CD4-positive, alpha-beta T cell treated with Interleukin-6 at 100 ng/mL for 8 hours (primary cell): Measurements from ENCODE around the gene RNF213.

ENCODE experiments used
- DNase-seq: peaks from one replicate; pipeline ENCODE4 v3.0.0-alpha.2; 2020; ENCODE audit warnings: mixed read lengths, low spot score

Gene RNF213

DNA sequence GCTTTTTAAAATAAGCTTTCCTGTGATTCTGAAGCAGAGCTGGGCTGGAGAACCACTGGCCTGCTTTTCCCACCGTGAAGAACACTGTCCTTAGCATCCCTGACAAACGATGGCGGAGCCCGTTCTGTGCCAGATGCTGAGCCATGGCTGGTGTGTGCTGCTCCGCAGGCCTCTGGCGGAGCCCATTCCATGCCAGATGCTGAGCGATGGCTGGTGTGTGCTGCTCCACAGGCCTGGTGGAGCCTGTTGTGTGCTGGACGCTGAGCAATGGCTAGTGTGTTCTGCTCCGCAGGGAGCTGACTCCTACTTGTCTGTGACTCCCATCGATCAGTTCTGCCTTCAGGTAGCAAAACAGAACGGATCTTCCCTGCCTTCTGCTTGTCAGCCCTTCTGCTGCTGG is 158.6 kb downstream of the RNF213 start:
- DNase-seq = no peak

DNA sequence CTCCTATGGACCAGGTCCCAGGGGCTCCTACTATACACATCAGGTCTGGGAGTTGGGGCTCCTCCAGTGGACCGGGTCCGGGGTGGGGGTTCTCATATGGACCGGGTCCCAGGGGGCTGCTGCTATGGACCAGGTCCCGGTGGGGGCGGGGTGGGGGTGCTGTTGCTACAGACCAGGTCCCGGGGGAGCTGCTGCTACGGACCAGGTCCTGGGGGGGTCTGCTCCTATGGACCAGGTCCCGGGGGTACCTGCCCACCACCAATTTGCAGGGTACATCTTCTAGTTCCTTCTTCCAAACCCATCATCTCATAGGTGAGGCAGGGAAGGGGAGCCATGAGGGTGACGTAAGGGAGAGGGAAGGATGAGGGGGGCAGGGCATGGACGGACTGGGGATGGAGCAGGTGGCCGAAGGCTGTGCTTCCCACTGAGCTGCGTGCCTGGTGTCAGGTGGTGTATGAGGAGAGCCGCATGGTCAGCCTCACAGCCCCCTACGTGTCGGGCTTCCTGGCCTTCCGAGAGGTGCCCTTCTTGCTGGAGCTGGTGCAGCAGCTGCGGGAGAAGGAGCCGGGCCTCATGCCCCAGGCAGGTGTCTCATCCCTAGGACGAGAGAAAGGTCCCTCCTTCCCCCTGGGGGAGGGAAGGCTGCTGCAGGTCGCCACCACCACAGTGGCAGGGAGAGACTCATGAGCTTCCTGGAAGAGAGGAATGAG is 160.9 kb downstream of the RNF213 start:
- DNase-seq = no peak

DNA sequence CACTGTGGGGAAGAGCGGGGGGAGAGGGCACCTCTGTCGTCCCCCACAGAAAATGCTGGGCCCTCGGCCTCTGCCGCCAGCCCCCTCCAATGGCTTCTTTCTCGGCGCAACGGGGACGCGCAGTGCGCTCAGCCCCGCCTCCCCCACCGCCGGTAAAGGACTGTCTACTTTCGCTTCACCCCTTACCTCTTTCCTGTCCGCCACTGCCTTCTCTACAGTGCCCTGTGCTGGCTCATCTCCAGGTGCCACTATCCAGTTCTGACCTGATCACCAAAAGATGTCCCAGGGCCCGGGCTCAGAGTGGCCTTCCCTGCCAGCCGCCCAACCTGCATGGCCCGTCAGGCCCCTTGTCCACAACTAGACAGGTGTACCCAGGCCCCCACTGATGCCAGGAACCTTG is 161.6 kb downstream of the RNF213 start:
- DNase-seq = no peak

DNA sequence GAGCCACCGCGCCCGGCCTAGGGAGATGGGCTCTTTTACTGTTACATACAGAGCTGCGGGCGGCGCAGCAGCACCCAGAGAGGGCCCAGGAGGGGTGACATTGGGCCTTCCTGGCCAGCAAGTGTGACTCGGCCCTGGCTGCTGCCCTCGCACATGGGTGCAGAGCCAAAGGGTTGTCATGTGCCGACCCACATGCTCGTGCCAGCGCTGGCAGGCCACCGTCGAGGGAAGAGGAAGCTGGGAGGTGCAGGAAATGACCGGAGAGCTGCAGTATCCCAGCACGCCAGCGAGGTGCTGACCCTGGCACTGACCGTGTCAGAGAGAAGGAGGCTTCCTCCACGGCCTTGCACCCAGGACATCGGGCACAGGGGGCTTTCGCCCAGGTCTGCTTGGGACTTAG is 162.3 kb downstream of the RNF213 start:
- no peak for DNase-seq

DNA sequence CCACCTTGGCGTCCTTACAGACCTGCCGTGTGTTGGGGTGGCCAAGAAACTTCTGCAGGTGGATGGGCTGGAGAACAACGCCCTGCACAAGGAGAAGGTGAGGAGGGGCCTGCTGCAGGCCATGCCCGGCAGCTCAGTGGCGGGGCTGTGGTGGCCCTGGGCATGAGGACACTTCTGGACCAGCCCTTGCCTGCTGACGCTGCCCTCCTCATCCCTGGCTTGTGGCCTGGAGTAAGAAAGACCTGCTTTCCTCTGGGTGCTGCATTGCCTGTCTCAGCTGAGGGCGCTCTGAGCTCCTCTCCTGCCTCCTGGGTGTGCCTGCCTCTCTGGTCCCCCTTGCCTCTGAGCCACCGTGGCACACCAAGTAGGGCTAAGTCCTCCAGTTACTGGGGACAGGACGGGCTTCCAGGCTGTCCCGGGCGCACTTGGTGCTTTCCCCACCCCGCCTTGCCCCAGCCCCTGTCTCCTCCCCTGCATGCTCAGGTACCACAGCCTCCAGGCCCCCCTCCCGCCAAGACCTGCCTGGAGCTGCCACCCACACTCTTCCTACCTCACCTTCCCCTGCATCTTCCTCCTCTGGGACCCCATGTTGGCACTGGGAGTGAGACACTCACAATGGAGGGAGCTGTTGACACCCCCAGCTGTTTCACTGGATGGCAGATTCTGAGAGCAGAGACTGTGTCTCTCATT is 163.0 kb downstream of the RNF213 start:
- no peak for DNase-seq

DNA sequence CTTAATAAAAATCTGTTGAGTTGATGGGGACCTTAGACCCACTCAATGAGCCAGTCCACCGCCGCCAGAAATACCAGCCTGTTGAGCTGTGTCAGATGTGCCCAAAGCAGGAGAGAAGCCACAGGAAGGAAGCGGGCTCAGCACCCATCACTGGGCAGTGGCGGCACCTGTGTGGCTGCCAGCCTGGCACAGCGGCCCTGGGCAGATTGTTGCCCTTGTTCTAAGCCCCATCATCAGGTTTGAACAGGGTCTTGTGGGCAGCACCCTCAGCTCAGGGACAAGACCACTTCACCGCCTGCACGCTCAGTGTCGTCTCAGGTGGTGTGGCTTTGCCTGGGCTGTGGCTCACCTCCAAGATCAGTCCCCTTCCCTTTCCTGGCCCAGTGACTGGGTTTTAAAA is 163.6 kb downstream of the RNF213 start:
- DNase-seq = no peak

DNA sequence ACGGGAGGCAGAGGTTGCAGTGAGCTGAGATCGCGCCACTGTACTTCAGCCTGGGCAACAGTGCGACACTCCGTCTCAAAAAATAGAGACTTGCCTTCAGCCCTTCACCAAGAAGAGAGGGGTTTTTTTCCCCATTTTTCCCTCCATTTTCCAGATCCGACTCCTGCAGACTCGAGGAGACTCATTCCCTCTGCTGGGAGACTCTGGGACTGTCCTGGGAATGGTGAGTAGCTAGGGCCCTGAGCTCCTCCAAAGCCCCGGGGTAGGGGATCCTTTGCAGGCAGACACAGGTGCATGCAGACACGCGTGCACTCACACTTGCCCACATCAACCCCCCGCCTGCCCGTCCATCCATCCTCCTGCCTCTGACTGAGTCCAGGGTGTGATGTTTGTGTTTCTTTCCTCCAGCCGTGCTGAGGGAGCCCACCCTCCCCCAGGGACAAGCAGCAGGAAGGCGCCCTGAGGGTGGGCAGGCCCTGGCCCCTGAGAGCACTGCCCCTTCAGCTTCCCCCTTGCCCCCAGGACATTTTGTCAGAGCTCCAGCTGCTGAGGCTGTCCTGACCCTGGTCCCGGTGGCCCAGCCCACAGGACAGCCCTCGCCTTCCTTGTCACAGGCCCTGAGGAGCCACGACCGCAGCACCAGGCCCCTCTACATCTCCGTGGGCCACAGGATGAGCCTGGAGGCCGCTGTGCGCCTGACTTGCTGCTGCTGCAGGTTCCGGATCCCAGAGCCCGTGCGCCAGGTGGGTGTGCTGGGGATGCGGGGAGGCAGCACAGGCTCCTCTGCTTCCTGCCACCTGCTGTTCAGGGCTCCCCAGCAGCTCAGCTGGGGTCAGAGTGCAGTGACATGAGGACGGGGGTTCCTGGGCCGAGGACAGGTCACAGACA is 164.5 kb downstream of the RNF213 start:
- no peak for DNase-seq

DNA sequence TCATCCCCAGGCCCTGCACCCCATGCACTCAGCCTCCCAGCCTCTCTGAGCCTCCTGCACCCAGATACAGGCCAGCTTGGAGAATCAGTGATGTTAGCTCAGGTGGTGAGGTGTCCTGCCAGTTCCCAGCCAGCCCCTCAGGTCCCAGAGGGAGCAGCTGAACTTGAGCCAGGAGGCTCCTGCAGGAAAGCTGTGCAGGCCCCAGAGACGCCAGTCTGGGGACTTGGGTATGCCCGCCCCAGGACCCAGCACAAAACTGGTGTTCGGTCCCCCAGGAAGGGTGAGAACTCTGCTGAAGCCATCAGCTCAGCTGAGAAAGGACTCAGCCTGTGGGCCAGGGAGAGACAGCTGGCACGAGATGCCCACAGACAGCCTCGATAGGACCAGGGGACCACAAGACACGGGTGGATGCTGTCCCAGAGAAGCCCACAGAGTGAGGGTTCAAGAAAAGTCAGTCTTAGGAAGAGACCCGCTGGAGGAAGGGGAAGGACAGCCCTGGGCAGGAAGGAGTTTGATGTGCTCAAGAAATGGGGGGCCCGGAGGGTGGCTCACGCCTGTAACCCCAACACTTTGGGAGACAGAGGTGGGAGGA is 165.3 kb downstream of the RNF213 start:
- DNase-seq = no peak

DNA sequence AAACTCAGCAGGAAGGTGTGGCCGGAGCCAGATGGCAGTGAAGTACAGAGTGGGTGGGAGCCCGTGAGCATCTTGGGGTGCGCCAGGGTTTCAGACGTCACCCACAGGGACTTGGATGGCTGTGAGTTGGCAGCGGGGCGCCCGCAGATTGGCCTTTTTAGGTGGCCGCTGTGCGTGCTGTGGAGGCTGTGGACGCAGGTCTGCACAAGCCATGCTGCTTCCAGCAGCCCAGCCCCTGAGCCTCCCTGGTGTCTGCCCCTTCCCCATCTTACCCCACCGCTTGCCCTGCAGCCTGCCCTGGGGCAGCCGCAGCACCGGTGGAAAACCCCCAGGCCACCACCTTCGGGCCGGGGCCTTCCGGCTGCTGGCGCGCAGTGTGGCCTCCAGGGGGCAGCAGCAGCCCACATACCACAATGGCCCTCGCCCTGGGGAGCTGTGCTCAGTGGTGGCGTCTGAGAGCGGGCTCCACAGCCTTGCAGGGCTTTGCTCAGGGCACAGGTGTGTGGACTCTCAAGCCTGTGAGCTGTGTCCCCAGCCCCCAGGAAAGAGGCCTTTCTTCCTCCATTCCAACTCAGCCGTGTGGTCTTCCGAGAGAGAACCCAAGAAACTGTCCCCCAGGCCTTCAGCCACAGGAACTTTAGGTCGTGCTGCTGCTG is 166.1 kb downstream of the RNF213 start:
- DNase-seq = peak; percentile 81

DNA sequence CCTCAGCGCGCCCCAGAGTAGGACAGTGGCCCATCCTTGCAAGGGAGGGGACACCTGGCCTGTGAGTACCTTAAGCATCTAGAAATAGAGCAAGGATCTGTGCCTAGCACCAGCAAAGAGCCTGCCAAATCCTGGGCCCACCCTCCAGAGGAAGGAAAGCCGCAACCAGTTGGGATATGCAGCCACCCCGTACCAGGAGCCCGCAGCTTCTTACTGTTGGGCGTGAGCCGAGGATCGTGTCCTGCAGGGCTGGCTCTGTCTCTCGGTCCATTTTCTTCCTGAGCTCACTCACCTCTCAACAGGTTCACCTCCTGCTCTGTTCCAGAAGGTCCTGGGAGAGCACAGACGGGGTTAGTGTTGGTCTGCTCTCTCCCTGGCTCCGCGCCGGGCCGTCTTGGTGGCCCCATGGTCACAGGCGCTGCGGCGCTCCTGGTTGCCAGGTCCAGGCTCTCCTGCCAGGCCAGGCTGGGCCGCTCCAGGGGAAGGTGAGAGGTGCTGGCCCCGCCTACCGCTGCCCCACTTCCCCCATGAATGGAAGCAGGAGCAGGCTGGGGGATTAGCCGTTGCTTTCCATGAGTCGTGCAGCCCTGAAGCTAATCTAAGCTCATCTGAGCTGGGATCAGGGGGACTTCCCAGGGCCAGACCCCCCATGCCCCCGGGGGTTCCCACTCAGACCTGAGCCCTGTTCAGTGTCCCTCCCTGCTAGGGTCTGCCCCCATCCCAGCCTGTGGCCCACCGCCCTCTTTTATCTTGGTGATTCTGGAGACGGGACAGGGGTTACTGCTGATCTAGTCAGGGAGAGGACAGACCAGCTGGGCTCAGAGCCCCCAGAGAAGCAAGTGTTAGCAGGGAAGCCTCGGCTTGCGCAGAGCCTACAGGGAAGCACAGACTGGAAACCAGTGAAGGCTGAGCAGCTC is 167.0 kb downstream of the RNF213 start:
- no peak for DNase-seq

DNA sequence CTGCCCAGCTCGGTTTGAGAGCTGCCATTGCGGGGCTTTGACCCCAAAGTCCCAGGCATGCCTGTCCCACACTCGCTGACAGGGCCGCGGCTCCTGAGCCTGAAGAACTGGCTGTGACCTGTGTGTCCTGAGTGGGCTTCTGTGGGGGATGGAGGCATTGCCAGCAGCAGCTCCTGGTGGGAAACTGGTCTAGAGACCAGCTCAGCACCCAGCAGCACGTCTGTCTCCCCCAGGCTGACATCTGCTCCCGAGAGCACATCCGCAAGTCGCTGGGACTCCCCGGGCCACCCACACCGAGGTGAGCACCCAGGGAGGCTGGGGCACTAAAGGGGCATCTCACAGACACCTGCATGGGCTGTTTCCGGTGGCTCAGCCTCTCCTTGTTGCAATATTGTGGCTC is 167.7 kb downstream of the RNF213 start:
- DNase-seq = no peak

DNA sequence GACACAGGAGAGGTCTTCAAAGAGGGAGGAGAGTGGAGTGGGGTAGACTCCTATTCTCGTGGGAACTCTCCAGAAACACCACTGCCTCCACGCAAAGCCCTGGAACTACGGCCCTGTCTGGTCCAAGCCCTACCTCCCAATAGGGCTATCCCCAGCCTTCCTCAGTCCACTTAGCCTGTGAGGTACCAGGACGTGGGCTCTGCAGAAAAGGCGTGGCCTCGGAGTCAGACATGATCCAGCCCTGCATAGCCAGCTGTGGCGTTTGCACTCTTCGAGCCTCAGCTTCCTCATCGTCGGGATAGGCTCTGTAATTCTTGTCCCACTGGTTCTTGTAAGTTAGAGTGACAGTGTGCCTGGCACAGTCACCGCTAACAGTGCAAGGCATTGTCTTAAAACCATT is 168.1 kb downstream of the RNF213 start:
- no peak for DNase-seq

DNA sequence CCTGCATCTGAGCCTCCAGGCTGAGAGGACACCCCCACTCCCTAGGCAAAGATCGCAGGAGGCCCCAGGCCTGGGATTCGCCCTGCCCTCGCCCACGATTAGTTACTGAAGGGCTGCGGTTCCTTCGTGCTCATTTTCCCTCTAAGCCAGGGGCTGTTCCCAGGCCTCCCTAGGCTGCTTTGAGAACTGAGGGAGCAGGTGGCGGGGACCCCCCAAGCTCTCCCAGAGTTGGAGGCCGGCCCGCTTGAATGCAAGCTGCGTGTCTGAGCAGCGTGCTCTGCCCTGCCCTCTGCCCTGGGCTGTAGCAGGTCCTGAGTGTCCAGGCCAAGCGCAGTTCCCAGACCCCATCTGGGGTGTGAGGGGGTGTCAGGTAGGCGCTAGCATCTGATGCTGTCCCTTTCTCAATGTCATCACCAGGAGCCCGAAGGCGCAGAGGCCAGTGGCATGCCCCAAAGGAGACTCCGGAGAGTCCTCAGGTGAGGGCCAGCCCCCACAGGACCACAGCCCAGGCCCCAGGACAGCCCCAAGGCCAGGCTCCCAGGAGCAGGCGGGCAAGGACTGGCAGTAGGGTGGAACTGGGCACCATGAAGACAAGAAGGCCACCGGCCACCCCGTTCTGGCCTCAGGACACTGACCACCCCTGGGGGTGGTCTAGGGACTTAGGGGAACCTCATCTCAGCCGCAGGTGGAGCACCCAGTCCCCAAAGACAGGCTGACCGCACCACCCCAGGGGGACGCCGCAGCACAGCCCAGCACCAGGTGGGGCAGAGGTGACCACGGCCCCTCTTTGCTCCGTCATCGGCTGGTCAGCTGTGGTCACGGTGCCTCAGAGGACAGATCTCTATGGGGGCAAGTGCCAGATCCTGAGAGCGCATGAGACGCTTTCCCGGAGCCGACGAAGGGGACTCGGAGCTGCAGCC is 169.0 kb downstream of the RNF213 start:
- no peak for DNase-seq

DNA sequence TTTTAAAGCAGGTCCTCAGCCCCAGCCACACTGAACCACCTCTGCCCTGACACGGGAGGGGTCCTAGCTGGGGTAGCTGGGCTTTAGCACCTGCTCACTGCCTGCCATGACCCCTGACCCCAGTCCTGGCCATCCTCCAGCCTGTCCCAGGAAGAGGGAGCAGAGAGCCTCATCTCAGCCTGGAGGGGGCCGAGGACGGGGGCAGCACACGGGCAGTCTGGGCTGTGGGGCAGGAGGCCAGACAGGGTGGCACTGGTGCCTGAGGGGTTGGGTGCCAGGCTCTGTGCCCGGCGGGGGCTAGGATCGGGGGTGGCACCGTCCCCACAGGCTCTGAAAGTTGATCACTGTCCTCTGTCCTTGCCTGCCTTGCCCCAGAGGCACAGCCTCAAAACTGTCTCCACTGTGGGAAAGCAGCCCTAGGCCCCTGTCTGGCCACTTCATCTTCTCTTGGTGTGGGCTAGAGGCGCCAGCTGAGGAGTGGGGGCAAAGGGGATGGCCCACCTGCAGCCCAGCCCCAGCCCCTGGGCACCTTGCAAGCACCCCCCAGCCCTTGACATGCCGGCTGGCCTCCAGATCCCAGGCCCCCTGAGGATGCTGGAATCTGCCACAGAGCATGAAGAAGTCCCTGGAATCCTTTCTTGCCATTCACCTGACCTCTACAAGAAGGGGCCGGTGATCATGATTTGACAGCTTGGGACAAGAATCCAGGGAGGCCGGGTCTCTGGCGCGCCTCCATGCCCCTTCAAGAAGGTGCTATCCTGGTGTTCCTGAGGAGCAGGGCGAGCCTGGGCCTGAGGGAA is 170.0 kb downstream of the RNF213 start:
- no peak for DNase-seq

DNA sequence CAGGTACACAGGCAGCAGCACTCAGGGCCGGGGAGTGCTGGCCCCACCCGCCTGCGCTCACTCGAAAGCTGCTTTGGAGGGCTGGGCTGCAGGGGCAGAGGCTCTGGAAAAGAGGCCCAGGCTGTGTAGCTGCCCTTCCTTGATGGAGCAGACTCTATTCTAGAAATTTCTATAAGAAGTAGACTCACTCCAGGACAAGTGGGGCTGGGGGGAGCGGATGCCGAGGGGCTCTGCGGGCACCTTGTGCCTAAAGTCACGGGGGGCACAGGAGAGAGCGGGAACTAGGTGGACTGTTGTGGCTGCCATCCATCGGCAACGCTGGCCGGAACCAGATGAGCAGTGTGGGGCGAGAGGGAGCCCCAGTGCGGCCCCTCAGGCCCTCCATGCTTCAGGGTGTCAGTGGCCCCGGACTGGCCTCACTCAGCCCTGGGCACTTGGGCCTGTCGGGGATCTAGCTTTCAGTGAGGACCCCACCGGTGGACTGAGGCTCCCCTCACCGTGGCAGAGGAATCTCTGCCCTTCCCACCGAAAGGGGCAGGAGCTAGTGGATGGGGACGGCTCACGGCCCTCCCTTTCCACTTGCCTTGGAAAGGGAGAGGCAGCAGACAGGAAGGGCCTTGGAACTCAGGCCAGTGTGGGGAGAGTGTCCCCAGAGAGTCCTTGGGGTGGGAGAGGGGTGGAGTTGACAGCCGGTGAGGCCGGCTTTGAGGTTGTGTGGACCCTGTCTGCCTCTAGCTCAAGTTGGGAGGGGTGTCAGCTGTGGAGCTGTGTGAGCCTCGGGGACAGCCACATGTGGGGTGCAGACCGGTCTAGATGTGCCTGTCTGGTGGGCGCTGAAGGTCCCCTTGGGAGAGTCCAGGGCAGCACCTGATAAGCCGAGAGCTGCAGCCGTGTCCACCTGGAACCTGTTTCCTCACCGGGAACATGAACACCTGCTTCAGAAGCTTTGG is 170.9 kb downstream of the RNF213 start:
- DNase-seq = no peak

DNA sequence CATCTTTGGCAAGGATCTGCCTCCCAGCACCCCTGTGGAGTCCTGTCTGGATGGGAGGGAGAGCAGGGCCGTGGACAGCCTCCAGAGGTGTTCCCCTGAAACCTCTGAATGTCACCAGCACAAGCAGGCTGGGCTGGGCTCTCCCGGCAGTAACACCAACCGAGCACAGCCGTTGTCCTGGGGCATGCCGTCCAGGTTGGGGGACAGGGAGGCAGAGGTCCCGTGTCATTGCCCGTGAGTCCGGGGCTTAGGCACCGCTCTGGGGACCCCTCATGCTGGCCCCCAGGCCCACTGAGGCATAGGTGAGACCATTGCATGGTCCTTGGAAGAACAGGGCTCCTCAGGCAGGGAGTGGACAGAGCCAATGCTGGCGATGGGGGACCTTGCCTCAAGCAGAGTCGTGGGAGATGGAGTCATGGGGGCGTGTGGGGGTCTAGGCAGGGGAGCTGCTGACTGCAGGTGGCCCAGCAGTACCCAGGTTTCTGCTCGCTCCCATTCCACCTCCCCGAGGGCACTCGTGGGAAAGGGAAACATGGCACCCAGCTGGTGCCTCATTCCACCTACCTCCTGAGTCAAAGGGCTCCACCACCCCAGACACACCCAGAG is 171.8 kb downstream of the RNF213 start:
- DNase-seq = no peak

DNA sequence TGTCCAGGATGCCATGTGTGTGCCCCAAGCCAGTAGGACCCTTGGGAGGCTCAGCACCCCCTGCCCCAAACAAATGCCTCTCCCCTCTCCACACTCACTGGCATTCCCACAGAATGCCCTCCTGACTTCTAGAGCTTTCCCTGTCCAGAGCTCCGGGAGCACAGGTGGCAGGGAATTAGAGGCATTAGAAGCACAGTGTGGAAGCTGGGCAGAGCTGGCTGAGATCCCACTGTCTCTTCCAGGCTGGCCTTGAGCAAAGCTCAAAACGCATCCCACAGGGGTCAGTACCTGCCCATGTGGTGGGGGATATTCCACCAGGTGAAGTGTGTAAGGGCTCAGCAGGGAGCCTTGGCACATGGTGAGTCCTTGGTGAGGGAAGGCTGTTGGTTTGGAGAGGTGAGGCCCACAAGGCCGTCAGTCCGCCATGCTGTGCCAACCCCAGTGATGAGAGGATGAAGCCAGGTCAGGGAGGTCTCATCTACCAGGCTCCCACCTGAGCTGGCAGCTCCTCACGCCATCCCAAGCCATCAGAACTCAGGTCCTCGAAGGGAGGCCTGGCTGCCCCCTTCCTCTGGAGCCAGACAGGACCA is 172.4 kb downstream of the RNF213 start:
- no peak for DNase-seq
